Amygdala (tissue), 56 donors: ENCODE measurements around the gene SELENOV.

Source experiments
- DNase-seq, 56 donors: peaks; one replicate each; lab custom pipeline; 2025; lab: John Stamatoyannopoulos, UW

SELENOV gene

GRCh38 chr19:39554701-39555311 is 39.9 kb downstream of the SELENOV start:
- no peak for DNase-seq

GRCh38 chr19:39555883-39556282 is 40.9 kb downstream of the SELENOV start:
- peak in 1 of 56 donors; percentile 18 for DNase-seq

GRCh38 chr19:39557811-39558623 is 43.1 kb downstream of the SELENOV start:
- no peak for DNase-seq

- no peak for DNase-seq
Measured at GRCh38 chr19:39558624-39559117, 43.7 kb downstream of the SELENOV start.

GRCh38 chr19:39563408-39563807 is 48.5 kb downstream of the SELENOV start:
- no peak for DNase-seq

- DNase-seq: no peak
Measured at GRCh38 chr19:39566064-39566463, 51.1 kb downstream of the SELENOV start.

GRCh38 chr19:39568604-39569003 is 53.7 kb downstream of the SELENOV start:
- no peak for DNase-seq
